ENCODE measurements around the gene TBX15. TPM values are rescaled to one million over a fixed set of nuclear protein-coding genes. Genes with fewer than 3 reads are reported as not detected.

TBX15 gene
- total RNA-seq, 4 donors from 2014 or later: 0.14 to 0.32 TPM; not detected in 2

GRCh38 chr1:118947003-118947765 lies 41.0 kb downstream of the TBX15 start:
- in situ Hi-C loops (cut with MboI; ENCODE audit: low pct_ligation_motif_present in 1 of 4, low pct_unique_long_range_greater_than_20kb in 1 of 4, low sequenced_read_pairs in 3 of 4) (no loop called here), intact Hi-C loops (cut with DNase I; ENCODE audit: low total_unique reads) (no loop called here)
- H3K27me3 ChIP-seq: no peaks in the 10 kb centered on the region
- DNase-seq: no peak
- H3K36me3 ChIP-seq: no peaks in the 10 kb centered on the region
- no peak overlapping the region for H3K4me3 ChIP-seq
- no peak overlapping the region for H3K27ac ChIP-seq
- no peaks in the 10 kb centered on the region for H3K4me1 ChIP-seq
- WGBS, 2 donors (ENCODE audit: low coverage in 1 of 2): 79 to 93% methylated on average over 2 to 3 of the region's 3 CpGs
- H3K9me3 ChIP-seq: no peaks in the 10 kb centered on the region
- TF ChIP-seq POLR2A (IDR thresholded peaks at IDR 0.05) (no peak), EP300 (IDR thresholded peaks at IDR 0.05; ENCODE audit: low read depth) (no peak), CTCF (IDR thresholded peaks at IDR 0.05) (no peak), POLR2AphosphoS5 (IDR thresholded peaks at IDR 0.05) (no peak)

DNA sequence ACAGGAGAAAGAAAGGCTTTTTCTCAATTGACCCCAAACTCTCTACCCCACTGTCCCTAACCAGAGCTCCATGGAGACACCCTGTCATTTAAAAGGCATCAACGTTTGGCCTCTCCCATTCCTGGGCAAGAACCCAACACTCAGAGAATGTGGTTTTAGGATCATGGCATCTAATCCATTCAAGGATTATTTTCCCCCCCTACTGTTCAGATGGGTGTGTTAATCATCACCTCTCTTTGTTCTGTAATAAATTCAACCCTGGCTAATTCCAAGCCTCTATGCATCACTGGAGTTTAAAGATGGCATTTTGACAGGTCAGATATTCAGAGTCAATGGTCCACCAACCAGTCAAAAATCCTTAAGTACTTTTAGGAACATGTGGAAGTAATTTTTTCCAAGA lies 42.7 kb downstream of the TBX15 start:
- intact Hi-C loops (cut with DNase I; ENCODE audit: low total_unique reads): no loop called here
- in situ Hi-C loops (cut with MboI; ENCODE audit: low pct_ligation_motif_present in 1 of 4, low pct_unique_long_range_greater_than_20kb in 1 of 4, low sequenced_read_pairs in 3 of 4): no loop called here
- Histone ChIP-seq H3K4me3 (no peak overlapping the region), H3K27me3 (no peaks in the 10 kb centered on the region), H3K36me3 (no peaks in the 10 kb centered on the region), H3K4me1 (no peaks in the 10 kb centered on the region), H3K27ac (no peak overlapping the region), H3K9me3 (no peaks in the 10 kb centered on the region)
- TF ChIP-seq POLR2AphosphoS5 (IDR thresholded peaks at IDR 0.05) (no peak), CTCF (IDR thresholded peaks at IDR 0.05) (no peak), EP300 (IDR thresholded peaks at IDR 0.05; ENCODE audit: low read depth) (no peak), POLR2A (IDR thresholded peaks at IDR 0.05) (no peak)
- no peak for DNase-seq
- 19% methylated on average over 1 of the region's 1 CpG; no CpG with 5 or more reads in 1 of the 2 donors for WGBS, 2 donors (ENCODE audit: low coverage in 1 of 2)

GRCh38 chr1:118944546-118944945 lies 43.6 kb downstream of the TBX15 start:
- in situ Hi-C loops (cut with MboI; ENCODE audit: low pct_ligation_motif_present in 1 of 4, low pct_unique_long_range_greater_than_20kb in 1 of 4, low sequenced_read_pairs in 3 of 4) (no loop called here), intact Hi-C loops (cut with DNase I; ENCODE audit: low total_unique reads) (no loop called here)
- 82% methylated on average over 4 of the region's 4 CpGs; no CpG with 5 or more reads in 1 of the 2 donors for WGBS, 2 donors (ENCODE audit: low coverage in 1 of 2)

GRCh38 chr1:118944133-118944532 lies 44.0 kb downstream of the TBX15 start:
- H3K27me3 ChIP-seq: no peaks in the 10 kb centered on the region
- intact Hi-C loops (cut with DNase I; ENCODE audit: low total_unique reads): no loop called here
- no peaks in the 10 kb centered on the region for H3K4me1 ChIP-seq
- 78 to 100% methylated on average over 1 to 2 of the region's 2 CpGs for WGBS, 2 donors (ENCODE audit: low coverage in 1 of 2)
- no peaks in the 10 kb centered on the region for H3K9me3 ChIP-seq
- H3K27ac ChIP-seq: no peak overlapping the region
- H3K4me3 ChIP-seq: no peak overlapping the region
- DNase-seq: no peak
- TF ChIP-seq CTCF (IDR thresholded peaks at IDR 0.05) (no peak), POLR2AphosphoS5 (IDR thresholded peaks at IDR 0.05) (no peak), EP300 (IDR thresholded peaks at IDR 0.05; ENCODE audit: low read depth) (no peak), POLR2A (IDR thresholded peaks at IDR 0.05) (no peak)
- in situ Hi-C loops (cut with MboI; ENCODE audit: low pct_ligation_motif_present in 1 of 4, low pct_unique_long_range_greater_than_20kb in 1 of 4, low sequenced_read_pairs in 3 of 4): no loop called here
- no peaks in the 10 kb centered on the region for H3K36me3 ChIP-seq

More at GRCh38 chr1:118944546-118944945, 43.6 kb downstream of the TBX15 start:
- H3K4me1 ChIP-seq: no peaks in the 10 kb centered on the region
- TF ChIP-seq POLR2AphosphoS5 (IDR thresholded peaks at IDR 0.05) (no peak), POLR2A (IDR thresholded peaks at IDR 0.05) (no peak), EP300 (IDR thresholded peaks at IDR 0.05; ENCODE audit: low read depth) (no peak), CTCF (IDR thresholded peaks at IDR 0.05) (no peak)
- no peaks in the 10 kb centered on the region for H3K9me3 ChIP-seq
- H3K36me3 ChIP-seq: no peaks in the 10 kb centered on the region
- H3K27ac ChIP-seq: no peak overlapping the region
- DNase-seq: no peak
- H3K4me3 ChIP-seq: no peak overlapping the region
- no peaks in the 10 kb centered on the region for H3K27me3 ChIP-seq
